Parathyroid adenoma (tissue), 2 donors: ENCODE results near the gene SCYGR7.

Experiments
- H2AFZ ChIP-seq: fragments of 300-600 bp; sonication (generic); one replicate; pipeline ENCODE4 v1.7.0; 2017; ENCODE audit warnings: antibody characterized with exemption, mild to moderate bottlenecking
- H3K27ac ChIP-seq: fragments of 300-600 bp; sonication (generic); one replicate; pipeline ENCODE4 v1.7.0; 2017
- H3K27me3 ChIP-seq: fragments of 300-600 bp; sonication (generic); one replicate; pipeline ENCODE4 v1.7.0; 2017; ENCODE audit warnings: low read length; ENCODE audit not compliant: control insufficient read depth, insufficient read depth
- H3K36me3 ChIP-seq: fragments of 300-600 bp; sonication (generic); one replicate; pipeline ENCODE4 v1.7.0; 2017; ENCODE audit warnings: low read length; ENCODE audit not compliant: control insufficient read depth, insufficient read depth
- H3K4me1 ChIP-seq: fragments of 300-600 bp; sonication (generic); one replicate; pipeline ENCODE4 v1.7.0; 2017; ENCODE audit warnings: control low read depth
- H3K4me2 ChIP-seq: fragments of 300-600 bp; sonication (generic); one replicate; pipeline ENCODE4 v1.7.0; 2017; ENCODE audit warnings: low read length
- H3K4me3 ChIP-seq: fragments of 300-600 bp; sonication (generic); one replicate; pipeline ENCODE4 v1.7.0; 2017; ENCODE audit warnings: low read depth, low read length
- H3K79me2 ChIP-seq: fragments of 300-600 bp; sonication (generic); one replicate; pipeline ENCODE4 v1.7.0; 2017; ENCODE audit warnings: control low read depth
- H3K9ac ChIP-seq: fragments of 300-600 bp; sonication (generic); one replicate; pipeline ENCODE4 v1.7.0; 2017; ENCODE audit warnings: mild to moderate bottlenecking
- H3K9me3 ChIP-seq: fragments of 300-600 bp; sonication (generic); one replicate; pipeline ENCODE4 v1.7.0; 2017; ENCODE audit warnings: low read length; ENCODE audit not compliant: control insufficient read depth
- CTCF ChIP-seq: fragments of 300-600 bp; sonication (generic); IDR thresholded peaks from one replicate; pipeline ENCODE4 v1.7.0; 2017; ENCODE audit warnings: antibody characterized with exemption, mild to moderate bottlenecking
- donor health status: primary hyperparathyroidism.

The SCYGR7 gene

GRCh38 chr2:227713291-227713690 is 14.8 kb upstream of the SCYGR7 start:
- Histone ChIP-seq H2AFZ (no peak overlapping the region), H3K4me3 (no peak overlapping the region), H3K4me2 (no peak overlapping the region), H3K9ac (no peak overlapping the region), H3K36me3 (no peaks in the 10 kb centered on the region), H3K4me1 (no peaks in the 10 kb centered on the region), H3K79me2 (no peaks in the 10 kb centered on the region), H3K27me3 (no peaks in the 10 kb centered on the region), H3K27ac (no peak overlapping the region), H3K9me3 (no peaks in the 10 kb centered on the region)
- no peak for TF ChIP-seq CTCF

- H3K4me2 ChIP-seq = no peak overlapping the region
- TF ChIP-seq CTCF = no peak
- no peaks in the 10 kb centered on the region for H3K36me3 ChIP-seq
- H3K4me1 ChIP-seq = no peaks in the 10 kb centered on the region
- no peaks in the 10 kb centered on the region for H3K79me2 ChIP-seq
- no peaks in the 10 kb centered on the region for H3K9me3 ChIP-seq
- no peaks in the 10 kb centered on the region for H3K27me3 ChIP-seq
- no peak overlapping the region for H2AFZ ChIP-seq
- no peak overlapping the region for H3K9ac ChIP-seq
- H3K4me3 ChIP-seq = no peak overlapping the region
- no peak overlapping the region for H3K27ac ChIP-seq
Measured at GRCh38 chr2:227716501-227716900, 11.6 kb upstream of the SCYGR7 start.

- H3K27ac ChIP-seq = no peak within 1 kb of the TSS
Measured at GRCh38 chr2:227717687-227718567, 10.2 kb upstream of the SCYGR7 start, which contains the start of gene SLC19A3. TSS of gene SLC19A3 (minus strand) at chr2:227718028. CDS start at chr2:227702318, 15,710 bp downstream.

GRCh38 chr2:227719641-227720040 is 8.5 kb upstream of the SCYGR7 start:
- Histone ChIP-seq H3K9me3 (no peaks in the 10 kb centered on the region), H3K4me2 (no peak overlapping the region), H2AFZ (no peak overlapping the region), H3K9ac (no peak overlapping the region), H3K4me3 (no peak overlapping the region), H3K4me1 (no peaks in the 10 kb centered on the region), H3K36me3 (no peaks in the 10 kb centered on the region), H3K79me2 (no peaks in the 10 kb centered on the region), H3K27ac (no peak overlapping the region), H3K27me3 (no peaks in the 10 kb centered on the region)
- no peak for TF ChIP-seq CTCF

More at GRCh38 chr2:227717687-227718567, 10.2 kb upstream of the SCYGR7 start, which contains the start of gene SLC19A3:
- no peaks in the 10 kb centered on the region for H3K36me3 ChIP-seq
- no peaks in the 10 kb centered on the region for H3K9me3 ChIP-seq
- H3K4me3 ChIP-seq = no peak within 1 kb of the TSS
- H3K9ac ChIP-seq = no peak within 1 kb of the TSS
- no peaks in the 10 kb centered on the region for H3K4me1 ChIP-seq
- no peaks in the 10 kb centered on the region for H3K27me3 ChIP-seq
- TF ChIP-seq CTCF = no peak
- H3K4me2 ChIP-seq = peak within 1 kb of the TSS; percentile 13
- peak within 1 kb of the TSS; percentile 64 for H2AFZ ChIP-seq
- no peaks in the 10 kb centered on the region for H3K79me2 ChIP-seq
